Upper lobe of left lung (tissue), 6 donors: ENCODE measurements around the gene ZNF23. TPM values are rescaled to one million over a fixed set of nuclear protein-coding genes. Genes with fewer than 3 reads are reported as not detected.

Experiments
- ATAC-seq, 2 donors: fragments of 200-7000 bp; cut with Tn5 transposase; one replicate each; pipeline ENCODE4 v1.9.1; 2022; ENCODE audit warnings: mild to moderate bottlenecking in 2 of 2, moderate library complexity in 2 of 2; ENCODE audit not compliant: low FRiP score in 2 of 2
- DNase-seq, 2 donors: peaks; one replicate each; pipeline ENCODE4 v3.0.0-alpha.2; 2019 to 2020
- H3K27ac ChIP-seq, 4 donors: fragments of 200-600 bp; sonication (generic); one replicate each; pipeline ENCODE4 v1.5.1; 2016 to 2019
- H3K27me3 ChIP-seq, 4 donors: fragments of 200-600 bp; sonication (generic); one replicate each; pipeline ENCODE4 v1.5.1; 2017 to 2019
- H3K36me3 ChIP-seq, 4 donors: fragments of 200-600 bp; sonication (generic); one replicate each; pipeline ENCODE4 v1.5.1; 2016 to 2019
- H3K4me1 ChIP-seq, 4 donors: fragments of 200-600 bp; sonication (generic); one replicate each; pipeline ENCODE4 v1.5.1; 2018 to 2019
- H3K4me3 ChIP-seq, 4 donors: fragments of 200-600 bp; sonication (generic); one replicate each; pipeline ENCODE4 v1.5.1; 2017 to 2019; ENCODE audit warnings: mild to moderate bottlenecking in 2 of 4, moderate library complexity in 1 of 4
- H3K9me3 ChIP-seq, 4 donors: fragments of 200-600 bp; sonication (generic); one replicate each; pipeline ENCODE4 v1.5.1; 2018 to 2019
- EP300 ChIP-seq, 4 donors: sonication (generic); formaldehyde crosslinking; IDR thresholded peaks; one replicate each; pipeline ENCODE4 v1.5.1; 2017; ENCODE audit warnings: antibody characterized with exemption in 4 of 4, control low read depth in 2 of 4
- POLR2A ChIP-seq, 4 donors: fragments of 450-650 bp; IDR thresholded peaks; one replicate each; pipeline ENCODE4 v1.5.1; 2016 to 2017; ENCODE audit warnings: antibody characterized with exemption in 4 of 4, mild to moderate bottlenecking in 2 of 4
- POLR2AphosphoS5 ChIP-seq, 2 donors: sonication (generic); formaldehyde crosslinking; IDR thresholded peaks; one replicate each; pipeline ENCODE4 v1.5.1; 2017; ENCODE audit warnings: antibody characterized with exemption in 2 of 2
- WGBS, 2 donors: methylation state at CpG; one replicate each; pipeline ENCODE4 v1.1.5; 2017 to 2018; 5-methylcytosine and 5-hydroxymethylcytosine counted together
- total RNA-seq, 6 donors: library from RNA; depleted of rRNA in 4 of 6; stranded (reverse); fragments of >200 nt in 4 of 6; gene quantifications; one replicate each; pipeline versions ENCODE4 v1.1.0 to v1.2.1, GENCODE V29; 2016 to 2021
- TF ChIP-seq, protein P1 (sequence below), 6 experiments: fragments of 450-650 bp in 4 of 6; fragments of 200-600 bp in 2 of 6; sonication (generic) in 2 of 6; IDR thresholded peaks; one replicate each; pipeline ENCODE4 v1.5.1; 2016 to 2019; ENCODE audit warnings: antibody characterized with exemption in 6 of 6
- donor health status: DM: no; HTN: no; CAD: no; lungs with moderate emphysema.
- donor health status: DM: no; HTN: yes; CAD: no; lungs with severe emphysema.

ZNF23 gene
- total RNA-seq, 6 donors from 2014 or later: 7.1 to 28.3 (median 12.5) TPM

- WGBS, 2 donors: 89 to 91% methylated on average over 2 of the region's 2 CpGs
- no peak overlapping the region for H3K27ac ChIP-seq
- TF ChIP-seq, protein P1, sequence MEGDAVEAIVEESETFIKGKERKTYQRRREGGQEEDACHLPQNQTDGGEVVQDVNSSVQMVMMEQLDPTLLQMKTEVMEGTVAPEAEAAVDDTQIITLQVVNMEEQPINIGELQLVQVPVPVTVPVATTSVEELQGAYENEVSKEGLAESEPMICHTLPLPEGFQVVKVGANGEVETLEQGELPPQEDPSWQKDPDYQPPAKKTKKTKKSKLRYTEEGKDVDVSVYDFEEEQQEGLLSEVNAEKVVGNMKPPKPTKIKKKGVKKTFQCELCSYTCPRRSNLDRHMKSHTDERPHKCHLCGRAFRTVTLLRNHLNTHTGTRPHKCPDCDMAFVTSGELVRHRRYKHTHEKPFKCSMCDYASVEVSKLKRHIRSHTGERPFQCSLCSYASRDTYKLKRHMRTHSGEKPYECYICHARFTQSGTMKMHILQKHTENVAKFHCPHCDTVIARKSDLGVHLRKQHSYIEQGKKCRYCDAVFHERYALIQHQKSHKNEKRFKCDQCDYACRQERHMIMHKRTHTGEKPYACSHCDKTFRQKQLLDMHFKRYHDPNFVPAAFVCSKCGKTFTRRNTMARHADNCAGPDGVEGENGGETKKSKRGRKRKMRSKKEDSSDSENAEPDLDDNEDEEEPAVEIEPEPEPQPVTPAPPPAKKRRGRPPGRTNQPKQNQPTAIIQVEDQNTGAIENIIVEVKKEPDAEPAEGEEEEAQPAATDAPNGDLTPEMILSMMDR (IDR thresholded peaks at IDR 0.05): no peak
- no peak for TF ChIP-seq POLR2AphosphoS5 (IDR thresholded peaks at IDR 0.05)
- ATAC-seq (no peak), DNase-seq (no peak)
- no peaks in the 10 kb centered on the region for H3K36me3 ChIP-seq
- H3K27me3 ChIP-seq: peaks cover 0 to 7% (median 3%) of the 10 kb centered on the region in 4 donors
- peaks cover 0 to 9% (median 0%) of the 10 kb centered on the region in 4 donors for H3K4me1 ChIP-seq
- no peaks in the 10 kb centered on the region for H3K9me3 ChIP-seq
- no peak overlapping the region for H3K4me3 ChIP-seq
These were observed 33.2 kb downstream of the ZNF23 start for GRCh38 chr16:71428883-71429282.

DNA sequence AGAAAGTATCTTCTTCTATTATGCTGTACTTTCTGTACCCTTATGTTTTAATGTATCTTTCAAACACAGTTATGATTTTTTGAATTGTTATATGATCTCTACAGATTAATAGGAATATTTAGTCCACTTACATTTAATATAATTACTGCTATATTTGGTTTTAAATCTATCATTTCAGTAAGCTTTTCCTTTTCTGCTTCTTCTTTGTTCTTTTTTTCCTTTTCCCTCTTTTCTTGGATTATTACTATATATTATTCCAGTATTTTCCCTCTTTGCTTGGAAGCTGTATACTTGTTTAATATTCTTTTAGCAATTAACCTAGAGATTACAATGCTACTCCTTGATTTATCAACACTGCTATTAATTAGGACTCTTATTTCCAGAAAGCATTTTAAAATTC is 33.7 kb downstream of the ZNF23 start:
- peaks cover 0 to 7% (median 3%) of the 10 kb centered on the region in 4 donors for H3K27me3 ChIP-seq

DNA sequence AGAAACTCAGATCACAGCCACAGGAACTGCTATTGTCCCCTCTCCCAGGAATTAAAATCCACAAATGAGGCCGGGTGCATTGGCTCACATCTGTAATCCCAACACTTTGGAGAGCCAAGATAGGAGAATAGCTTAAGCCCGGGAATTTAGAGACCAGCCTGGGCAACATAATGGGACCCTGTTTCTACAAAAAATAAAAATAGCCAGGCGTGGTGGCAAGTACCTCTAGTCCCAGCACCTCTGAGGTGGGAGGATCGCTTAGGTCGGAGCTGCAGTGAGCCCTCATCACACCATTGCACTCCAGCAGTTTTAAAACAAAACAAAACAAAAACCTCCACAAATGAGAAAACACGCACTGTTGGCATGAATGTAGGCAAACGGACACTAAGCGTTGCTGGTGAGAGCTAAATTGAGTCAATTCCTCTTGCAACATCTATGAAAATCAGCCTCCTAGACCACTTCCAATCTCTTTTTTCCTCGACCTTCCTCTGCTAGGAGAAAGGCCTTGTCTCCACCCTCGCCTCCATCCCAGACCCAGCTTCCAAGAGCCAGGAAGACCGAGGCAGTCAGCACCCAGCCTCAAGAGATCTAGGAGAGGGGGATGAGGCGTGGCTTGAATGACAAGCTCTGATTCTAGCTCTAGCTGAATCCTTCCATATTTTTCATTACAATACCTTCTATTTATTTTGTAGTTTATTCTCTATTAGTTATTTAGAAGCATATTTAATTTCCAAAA is 35.0 kb downstream of the ZNF23 start:
- 67 to 69% methylated on average over 12 of the region's 12 CpGs for WGBS, 2 donors
- Histone ChIP-seq H3K4me1 (peaks cover 0 to 9% (median 0%) of the 10 kb centered on the region in 4 donors), H3K9me3 (no peaks in the 10 kb centered on the region), H3K27ac (no peak overlapping the region), H3K4me3 (no peak overlapping the region), H3K36me3 (no peaks in the 10 kb centered on the region), H3K27me3 (peaks cover 0 to 7% (median 3%) of the 10 kb centered on the region in 4 donors)
- DNase-seq (no peak), ATAC-seq (no peak)
- TF ChIP-seq EP300 (IDR thresholded peaks at IDR 0.05): no peak
- TF ChIP-seq, protein P1 (IDR thresholded peaks at IDR 0.05): no peak
- TF ChIP-seq POLR2AphosphoS5 (IDR thresholded peaks at IDR 0.05): no peak

More for the DNA sequence above, 33.7 kb downstream of the ZNF23 start:
- no peak overlapping the region for H3K4me3 ChIP-seq
- peaks cover 0 to 9% (median 0%) of the 10 kb centered on the region in 4 donors for H3K4me1 ChIP-seq
- H3K27ac ChIP-seq: no peak overlapping the region
- TF ChIP-seq EP300 (IDR thresholded peaks at IDR 0.05) (no peak), POLR2AphosphoS5 (IDR thresholded peaks at IDR 0.05) (no peak), POLR2A (IDR thresholded peaks at IDR 0.05) (no peak)
- TF ChIP-seq, protein P1 (IDR thresholded peaks at IDR 0.05): no peak
- DNase-seq (no peak), ATAC-seq (no peak)
- no peaks in the 10 kb centered on the region for H3K9me3 ChIP-seq
- H3K36me3 ChIP-seq: no peaks in the 10 kb centered on the region

DNA sequence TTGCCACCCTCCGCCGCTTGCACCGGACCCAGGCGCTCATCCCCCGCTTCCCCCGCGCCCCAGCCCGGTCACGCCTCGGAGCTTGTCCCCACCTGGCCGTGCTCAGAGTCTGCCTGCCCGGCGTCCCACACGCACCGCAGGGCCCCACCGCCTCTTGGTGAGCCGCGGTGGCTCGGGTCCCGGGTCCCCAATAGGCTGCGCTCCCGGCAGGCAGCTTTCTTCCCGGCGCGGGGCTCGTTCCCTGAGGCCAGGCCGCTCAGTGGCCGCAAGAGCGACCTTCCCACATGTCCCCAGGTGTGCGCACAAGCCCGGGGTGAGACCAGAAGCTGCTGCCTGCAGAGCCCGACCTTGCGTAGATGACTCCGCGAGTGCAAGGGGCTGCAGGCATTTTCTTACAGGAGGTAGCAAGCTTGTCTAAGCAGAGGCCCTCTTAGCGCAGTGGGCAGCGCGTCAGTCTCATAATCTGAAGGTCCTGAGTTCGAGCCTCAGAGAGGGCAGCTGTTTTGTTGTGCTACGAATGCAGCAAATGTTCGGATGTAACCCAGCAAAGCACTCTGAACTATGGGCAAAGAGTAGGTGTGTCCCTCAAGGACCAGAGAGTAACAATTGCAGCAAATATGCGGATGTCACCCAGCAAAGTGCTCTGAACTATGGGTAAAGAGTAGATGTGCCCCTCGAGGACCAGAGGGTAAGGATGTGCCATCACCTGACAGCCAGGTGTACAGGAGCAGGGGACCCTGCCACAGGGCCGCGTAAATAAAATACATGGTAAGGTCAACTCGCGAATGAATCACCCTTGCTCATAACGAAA is 35.8 kb downstream of the ZNF23 start:
- H3K9me3 ChIP-seq: no peaks in the 10 kb centered on the region
- H3K36me3 ChIP-seq: no peaks in the 10 kb centered on the region
- H3K4me1 ChIP-seq: peaks cover 0 to 9% (median 0%) of the 10 kb centered on the region in 4 donors
- DNase-seq (peak in 1 of 2 donors; percentile 76), ATAC-seq (peak in 1 of 2 donors; percentile 7)
- 4 to 5% methylated on average over 31 to 41 of the region's 48 CpGs for WGBS, 2 donors
- H3K27me3 ChIP-seq: peaks cover 0 to 7% (median 3%) of the 10 kb centered on the region in 4 donors
- TF ChIP-seq POLR2A (IDR thresholded peaks at IDR 0.05): no peak
- TF ChIP-seq EP300 (IDR thresholded peaks at IDR 0.05): no peak
- no peak for TF ChIP-seq POLR2AphosphoS5 (IDR thresholded peaks at IDR 0.05)
- TF ChIP-seq, protein P1 (IDR thresholded peaks at IDR 0.05): no peak
- no peak overlapping the region for H3K27ac ChIP-seq
- peak overlapping the region in 1 of 4 donors; percentile 36 for H3K4me3 ChIP-seq
